Epithelial cell of prostate (primary cell): ENCODE data around the gene BAIAP2.

ENCODE experiments used
- DNase-seq: peaks from one replicate; pipeline ENCODE4 v3.0.0-alpha.2; 2011; ENCODE audit warnings: low read depth, low spot score
- H3K27ac ChIP-seq: fragments of 450-650 bp; 2 replicates; pipeline ENCODE4 v1.5.1; 2017; ENCODE audit warnings: mild to moderate bottlenecking

The BAIAP2 gene

DNA sequence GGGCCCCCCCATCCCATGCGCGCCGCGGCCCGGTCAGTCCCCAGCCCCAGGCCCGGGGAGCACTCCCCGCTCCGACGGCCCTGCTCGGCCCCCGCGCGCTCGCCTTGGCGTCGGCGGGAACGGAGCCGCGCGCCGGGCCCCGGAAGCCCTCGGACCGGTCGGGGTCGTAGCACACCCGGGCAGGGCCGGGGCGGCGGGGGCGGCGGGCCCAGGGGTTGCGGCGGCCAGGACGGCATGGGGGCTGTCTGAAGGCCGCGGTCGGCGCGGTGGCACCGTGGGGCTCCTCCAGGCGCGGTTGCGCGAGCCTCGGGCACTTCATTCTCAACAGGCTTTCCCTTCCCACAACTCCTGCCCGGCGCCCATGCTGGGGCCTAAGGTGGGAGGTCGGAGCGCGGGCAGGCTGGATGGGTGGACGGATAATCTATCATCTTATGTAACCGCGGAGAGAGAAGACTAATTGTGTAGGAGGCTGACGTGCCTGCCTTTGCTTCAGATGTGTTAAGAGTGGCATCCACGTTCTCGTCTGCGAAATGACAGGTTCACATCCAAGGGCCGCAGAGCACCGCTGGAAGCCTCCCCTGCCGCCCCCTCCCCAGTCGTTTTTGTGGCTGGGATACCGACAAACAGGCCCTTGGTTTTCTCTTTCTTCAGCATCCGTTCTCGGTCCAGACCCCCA lies 708 bp downstream of the BAIAP2 start:
- H3K27ac ChIP-seq: peak overlapping the region; percentile 45
- no peak for DNase-seq

DNA sequence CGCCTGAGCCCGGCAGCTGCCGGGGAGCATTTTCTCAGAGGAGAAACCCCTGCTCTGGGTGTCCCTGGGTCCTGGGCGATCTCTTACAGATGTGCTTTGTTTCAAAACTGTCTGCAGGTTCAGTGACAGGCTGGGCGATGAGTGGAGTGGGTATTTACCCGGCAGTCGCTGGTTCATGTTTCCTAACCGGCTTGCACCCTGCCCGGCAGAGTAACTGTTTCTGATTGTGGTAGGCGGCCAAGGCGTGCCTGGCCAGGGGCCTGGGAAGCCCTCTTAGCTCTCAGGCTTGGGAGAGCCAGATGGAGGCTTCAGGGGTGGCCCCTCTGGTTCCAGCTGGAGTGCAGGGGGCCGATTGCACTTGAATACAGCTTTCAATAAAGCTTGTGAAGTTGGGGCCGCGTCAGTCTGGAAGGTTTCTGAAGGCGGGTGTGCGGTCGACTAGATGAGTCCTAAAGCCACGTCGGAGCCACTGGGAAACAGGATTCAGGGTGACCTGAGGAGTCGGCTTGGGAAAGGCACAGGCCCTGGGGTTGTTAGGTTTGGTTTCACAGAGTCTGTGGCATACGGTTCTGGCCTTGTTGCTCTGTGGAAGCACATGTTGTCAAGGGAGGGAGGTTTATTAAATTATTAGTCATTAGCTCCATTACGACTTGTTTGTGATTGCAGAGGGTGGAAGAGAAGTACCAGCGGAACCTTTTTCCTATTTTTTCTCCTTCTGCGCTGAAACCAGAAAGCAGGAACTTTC lies 1.4 kb downstream of the BAIAP2 start:
- DNase-seq: no peak
- peak overlapping the region; percentile 45 for H3K27ac ChIP-seq

DNA sequence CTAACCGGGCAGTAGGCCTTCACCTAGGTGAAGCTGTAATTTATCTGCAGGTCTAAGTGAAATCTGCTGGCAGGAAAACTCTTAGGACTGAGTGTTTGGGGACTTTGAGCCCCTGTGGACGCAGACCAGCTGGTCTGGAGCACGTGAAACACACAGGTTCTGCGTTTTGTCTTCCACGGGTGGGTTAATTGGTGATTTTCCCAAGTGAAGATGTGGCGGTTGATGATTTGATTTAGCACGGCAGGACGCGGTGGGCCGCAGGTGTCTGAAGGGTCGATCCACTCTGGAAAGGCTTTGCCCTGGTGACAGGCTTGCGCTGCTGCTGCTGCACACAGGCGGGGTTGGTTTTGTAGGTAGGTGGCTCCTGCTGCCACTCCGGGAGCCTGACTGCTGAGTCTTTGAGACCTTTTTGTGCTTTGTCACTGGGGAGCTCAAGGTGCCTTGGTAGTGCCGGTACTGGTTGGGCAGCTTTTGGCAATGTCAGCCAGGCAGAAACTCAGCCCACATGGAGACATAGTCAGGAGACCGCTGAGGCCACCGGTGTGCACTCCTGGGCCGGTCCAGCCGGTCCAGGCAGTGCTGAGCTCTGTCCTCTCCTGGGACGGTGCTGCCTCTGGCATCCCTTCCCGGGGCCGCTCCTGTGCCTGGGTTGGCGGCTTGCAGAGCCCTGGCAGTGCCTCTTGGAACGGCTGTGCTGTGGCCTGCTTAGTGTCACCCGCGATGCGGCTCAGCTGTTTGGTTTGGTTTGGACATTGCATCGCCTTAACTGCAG lies 2.3 kb downstream of the BAIAP2 start:
- H3K27ac ChIP-seq: peak overlapping the region; percentile 45
- DNase-seq: peak; percentile 71

DNA sequence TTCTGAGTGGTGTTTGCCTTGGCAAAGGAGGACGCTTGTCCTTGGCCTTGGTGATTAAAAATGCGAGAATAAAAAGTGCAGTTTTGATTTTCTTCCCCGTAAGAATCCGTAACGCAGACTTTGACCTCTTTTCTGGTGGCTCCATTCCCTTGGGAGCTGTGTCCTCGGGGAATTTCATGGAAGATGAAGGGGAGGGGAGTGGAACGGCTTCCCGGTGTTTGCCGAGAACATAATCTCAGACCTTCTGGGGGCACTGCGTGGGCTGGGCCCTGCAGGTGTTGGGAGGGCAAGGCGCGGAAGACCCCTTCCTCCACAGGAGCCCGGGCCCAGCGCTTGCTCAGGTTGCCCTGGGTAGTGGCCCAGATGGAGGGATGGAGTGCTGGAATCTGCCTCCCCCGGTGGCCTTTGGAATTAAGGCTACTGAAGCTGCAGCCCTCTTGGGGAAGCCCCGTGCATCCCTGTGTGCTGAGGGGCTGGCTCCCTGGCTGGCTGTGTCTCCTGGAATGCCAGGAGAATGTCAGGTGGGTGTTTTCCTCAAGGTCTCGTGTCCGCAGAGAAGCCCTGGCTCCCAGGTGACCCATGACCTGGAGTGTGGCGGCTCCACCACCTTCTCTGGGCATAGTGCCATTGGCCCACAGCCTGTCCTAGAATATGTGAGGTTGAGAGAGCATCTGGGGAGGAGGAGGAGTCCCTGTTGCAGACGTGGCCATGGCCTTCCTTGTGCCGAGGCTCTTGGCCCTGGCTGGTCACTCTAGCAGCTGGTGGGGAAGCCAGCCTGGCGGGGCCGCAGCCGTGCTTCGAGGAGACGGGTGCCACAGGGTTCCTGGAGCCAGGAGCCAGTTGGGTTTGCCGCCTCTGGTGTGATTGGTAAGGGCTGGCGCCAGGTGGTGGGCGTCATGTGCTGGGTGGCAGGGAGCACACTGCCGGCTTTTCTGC lies 3.1 kb downstream of the BAIAP2 start:
- H3K27ac ChIP-seq: peak overlapping the region; percentile 45
- DNase-seq: no peak

DNA sequence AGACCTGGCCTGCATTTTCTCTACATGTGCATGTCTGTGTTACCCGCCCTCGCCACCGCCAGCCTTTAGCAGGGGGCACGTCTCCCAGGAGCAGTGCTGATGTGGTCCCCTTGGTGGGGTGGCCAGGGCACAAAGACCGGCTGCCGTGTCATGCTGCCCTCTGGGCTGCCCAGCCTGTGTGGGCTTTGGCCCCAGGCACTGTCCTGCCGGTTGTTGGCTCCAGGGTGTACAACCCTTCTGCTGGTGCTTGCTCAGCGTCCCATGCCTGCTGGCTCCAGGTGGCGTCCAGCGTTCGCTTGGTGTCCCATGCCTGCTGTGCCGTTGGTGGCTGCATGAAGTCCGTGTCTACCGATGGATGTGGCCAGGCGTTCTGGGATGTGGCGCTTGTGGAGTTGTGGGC lies 4.1 kb downstream of the BAIAP2 start:
- peak overlapping the region; percentile 75 for H3K27ac ChIP-seq
- DNase-seq: no peak

DNA sequence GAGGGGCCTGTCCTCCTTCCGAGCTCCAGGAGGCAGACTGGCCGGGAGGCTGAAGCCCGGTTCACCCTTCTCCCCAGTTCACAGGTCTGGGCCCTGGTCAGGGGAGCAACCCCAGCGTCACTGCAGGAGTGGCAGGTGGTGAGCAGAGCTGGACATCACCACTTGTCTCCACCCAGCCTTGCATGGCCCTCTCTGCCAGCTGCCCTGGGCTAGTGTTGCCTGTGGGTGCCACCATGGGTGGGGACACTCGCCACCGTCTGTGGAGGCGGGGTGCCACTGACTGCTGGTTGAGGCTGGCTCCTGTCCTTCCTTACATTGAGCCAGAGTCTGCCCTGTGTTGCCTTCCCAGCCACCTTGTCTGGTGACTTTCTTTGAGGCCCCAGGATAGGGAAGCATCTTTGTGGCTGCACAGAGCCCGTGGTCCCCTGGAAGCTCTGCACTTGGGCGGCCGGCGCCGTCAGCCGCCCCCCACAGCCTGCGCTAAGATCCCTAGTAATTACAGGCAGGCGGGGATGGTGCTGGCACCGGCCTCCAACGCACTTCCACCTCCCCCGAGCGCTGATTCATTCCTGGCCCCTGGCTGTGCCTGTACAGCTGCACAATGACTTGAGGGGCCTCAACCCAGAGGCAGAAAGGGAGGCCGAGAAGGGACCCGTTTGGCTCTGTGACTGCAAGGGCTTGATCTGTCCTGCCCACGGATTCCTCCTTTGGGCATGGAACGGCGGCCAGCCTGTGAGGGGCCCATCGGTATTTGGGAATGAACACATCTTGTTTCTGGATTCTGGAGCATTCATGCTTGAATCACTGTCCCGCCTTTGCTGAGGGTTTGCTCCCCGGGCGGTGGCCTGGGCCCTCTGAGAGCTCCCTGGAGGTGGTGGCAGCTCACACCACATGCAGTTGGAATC lies 5.2 kb downstream of the BAIAP2 start:
- H3K27ac ChIP-seq: peak overlapping the region; percentile 75
- DNase-seq: no peak

DNA sequence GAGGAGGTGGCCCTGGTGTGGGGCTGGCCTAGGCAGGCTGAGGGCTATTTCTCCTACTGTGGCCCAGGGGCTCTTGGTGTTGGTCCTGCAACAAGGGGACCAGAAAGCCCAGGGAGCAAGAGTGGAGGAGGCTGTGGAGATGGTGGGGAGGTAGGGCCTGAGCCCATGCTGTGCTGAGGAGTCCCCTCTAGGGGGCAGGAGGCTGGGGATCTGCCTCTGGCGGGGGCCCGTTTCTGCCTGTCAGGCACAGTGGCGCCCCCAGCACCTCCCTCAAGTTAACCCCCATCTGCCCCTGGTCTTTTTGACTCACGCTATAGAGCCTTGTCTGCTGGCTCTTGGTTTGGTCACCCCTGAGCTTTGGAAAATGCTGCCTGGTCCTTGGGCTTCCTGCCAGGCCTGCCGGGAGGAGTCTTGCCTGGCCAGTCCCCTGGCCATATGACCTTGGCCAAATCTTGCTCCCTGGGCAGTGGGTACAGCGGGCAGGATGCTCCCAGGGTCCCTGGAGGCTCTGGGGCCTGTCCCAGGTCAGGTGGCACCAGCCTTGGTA lies 5.9 kb downstream of the BAIAP2 start:
- no peak for DNase-seq
- peak overlapping the region; percentile 75 for H3K27ac ChIP-seq

DNA sequence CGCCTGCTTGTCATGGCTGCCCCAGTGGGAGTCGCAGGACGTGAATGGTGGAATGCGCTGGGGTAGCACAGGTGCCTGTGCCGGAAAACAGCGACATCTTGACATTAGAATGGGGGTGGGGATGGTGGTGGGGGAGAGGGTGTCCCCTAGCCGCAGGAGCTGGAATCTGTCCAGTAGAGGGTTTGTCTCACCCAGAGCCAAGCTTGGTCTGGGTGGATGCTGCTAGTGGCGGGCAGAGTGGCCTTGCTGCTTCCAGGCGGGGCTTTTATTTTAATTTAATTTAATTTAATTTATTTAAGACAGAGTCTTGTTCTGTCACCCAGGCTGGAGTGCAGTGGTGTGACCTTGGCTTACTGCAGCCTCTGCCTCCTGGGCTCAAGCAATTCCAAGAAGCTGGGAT lies 7.7 kb downstream of the BAIAP2 start:
- DNase-seq: no peak
- H3K27ac ChIP-seq: peak overlapping the region; percentile 75

DNA sequence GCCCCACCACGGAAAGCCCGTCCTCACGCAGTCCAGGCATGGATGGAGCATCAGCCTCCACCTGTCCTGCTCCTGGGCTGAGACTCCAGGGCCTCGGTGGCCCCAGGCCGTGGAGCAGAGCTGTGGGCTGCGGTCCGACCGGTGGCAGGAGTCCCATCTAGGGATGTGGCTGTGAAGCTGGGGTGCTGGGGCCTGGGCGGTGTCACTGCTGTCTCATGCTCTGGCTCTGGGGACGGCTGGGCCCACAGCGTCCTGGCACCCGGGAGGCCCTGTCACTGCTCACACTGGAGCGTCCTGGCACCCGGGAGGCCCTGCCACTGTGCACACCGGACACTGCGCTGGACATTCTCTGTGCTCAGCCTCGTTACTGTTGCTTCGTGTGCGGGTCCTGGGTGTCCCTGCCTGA lies 8.4 kb downstream of the BAIAP2 start:
- H3K27ac ChIP-seq: peak overlapping the region; percentile 75

DNA sequence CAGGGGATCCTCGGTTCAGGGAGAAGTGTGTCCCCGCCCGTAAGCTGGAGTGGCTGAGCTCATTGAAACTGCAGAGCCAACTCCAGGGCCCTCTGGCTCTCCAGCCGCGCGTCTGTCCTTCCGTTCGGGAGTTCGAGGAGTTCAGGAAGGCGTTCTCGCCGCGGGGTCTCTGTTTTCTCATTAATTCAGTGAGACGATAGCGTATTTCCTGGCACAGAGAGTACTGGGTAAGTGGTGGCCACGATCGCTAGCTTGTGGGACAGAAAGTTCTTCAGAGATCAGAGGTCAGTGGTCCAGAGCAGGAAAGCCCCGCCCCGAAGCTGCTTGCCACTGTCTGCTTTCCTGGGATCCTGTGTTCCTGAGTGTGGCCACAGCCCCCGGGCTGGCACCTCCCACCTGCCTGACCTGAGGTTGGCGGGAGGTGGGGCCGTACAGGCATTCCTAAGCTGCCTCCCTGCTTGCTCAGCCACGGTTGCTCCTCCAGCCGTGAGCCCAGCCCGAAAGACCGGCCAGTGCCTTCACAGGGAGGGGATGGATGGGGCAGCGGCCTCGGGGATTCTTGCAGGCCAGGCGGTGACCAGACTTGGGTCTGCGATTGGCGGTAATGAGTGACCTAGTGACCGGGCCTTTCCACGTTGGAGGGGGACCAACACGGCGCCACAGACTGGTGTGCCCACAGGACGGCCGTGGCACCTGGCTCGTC lies 8.9 kb downstream of the BAIAP2 start:
- no peak for DNase-seq
- H3K27ac ChIP-seq: peak overlapping the region; percentile 75

More for the DNA sequence above, 8.4 kb downstream of the BAIAP2 start:
- no peak for DNase-seq

DNA sequence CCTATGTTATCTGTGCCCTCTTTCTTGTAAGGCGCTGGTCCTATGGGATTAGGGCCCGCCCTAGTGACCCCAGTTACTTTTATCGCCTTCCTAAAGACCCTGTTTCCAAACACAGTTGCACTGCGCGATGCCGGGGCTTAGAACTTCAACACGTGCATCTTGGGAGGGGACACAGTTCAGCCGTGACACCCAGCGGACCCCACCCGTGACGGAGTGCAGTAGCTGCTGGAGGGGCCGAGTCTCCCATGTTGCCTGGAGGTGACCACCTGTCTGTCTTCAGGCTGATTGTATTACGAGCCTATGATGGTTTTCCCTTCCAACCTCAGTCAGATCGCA lies 9.4 kb downstream of the BAIAP2 start:
- DNase-seq: no peak
- H3K27ac ChIP-seq: peak overlapping the region; percentile 75

DNA sequence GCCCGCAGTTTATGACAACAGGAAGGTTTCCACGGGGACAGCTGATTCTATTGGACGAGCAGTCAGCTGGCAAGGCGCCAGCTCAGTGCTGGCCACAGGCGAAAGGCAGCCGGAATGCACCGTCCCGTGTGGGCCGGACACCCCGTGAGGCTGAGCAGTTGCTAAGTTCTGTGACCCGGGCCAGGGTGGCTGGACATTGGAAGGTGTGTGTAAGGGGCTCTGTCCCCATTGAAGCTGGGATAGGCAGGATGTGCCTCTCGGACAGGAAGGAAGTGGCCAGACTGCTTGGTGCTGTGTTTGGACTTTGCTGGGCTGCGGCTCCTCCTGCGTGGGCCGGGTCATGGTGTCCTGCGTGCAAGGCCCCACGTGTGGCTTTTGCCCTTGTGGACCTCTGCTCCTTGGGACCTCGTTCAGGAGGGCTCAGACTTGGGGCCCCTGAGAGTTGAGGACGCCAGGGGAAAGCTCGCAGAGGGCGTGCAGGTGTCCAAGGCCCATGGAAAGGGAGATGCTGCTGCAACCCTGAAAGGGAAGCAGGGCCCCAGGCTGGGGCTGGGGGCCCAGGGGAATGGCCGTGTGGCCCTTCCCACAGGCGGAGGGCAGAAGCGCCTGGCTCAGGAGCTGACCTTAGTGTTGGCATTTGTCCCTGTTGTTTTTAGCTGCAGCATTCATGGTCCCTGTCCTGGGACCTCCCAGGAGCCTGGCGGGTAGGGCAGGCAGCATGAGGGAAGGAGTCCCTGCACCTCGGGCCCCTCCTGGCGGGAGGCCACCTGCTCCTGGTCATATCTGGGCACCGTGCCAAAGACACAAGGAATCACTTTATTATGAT lies 10.0 kb downstream of the BAIAP2 start:
- H3K27ac ChIP-seq: peak overlapping the region; percentile 75
- DNase-seq: no peak

DNA sequence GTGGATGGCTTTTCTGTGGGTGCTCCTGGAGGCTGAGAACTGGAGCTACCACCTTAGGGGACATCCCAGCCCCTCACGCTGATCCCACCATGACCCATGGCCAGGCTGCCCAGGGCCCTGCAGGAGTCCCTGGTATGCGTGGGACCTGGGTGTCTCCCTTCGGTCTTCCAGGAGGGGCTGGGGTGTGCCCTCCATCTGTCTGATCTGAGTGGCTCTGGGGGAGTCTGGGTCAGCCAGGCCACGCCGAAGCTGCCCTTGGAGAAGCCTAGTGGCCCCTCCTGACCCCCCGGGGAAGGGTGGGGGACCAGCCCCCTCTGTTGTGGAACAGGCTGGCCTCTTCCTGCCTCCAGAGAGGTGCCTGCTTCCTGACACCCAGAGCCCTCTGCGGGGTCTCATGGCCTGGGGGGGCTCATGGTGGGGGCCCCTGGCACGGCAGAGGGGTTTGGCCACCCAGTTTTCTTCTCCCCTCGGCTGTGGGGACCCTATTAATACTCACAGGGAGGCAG lies 10.7 kb downstream of the BAIAP2 start:
- DNase-seq: no peak
- no peak overlapping the region for H3K27ac ChIP-seq

DNA sequence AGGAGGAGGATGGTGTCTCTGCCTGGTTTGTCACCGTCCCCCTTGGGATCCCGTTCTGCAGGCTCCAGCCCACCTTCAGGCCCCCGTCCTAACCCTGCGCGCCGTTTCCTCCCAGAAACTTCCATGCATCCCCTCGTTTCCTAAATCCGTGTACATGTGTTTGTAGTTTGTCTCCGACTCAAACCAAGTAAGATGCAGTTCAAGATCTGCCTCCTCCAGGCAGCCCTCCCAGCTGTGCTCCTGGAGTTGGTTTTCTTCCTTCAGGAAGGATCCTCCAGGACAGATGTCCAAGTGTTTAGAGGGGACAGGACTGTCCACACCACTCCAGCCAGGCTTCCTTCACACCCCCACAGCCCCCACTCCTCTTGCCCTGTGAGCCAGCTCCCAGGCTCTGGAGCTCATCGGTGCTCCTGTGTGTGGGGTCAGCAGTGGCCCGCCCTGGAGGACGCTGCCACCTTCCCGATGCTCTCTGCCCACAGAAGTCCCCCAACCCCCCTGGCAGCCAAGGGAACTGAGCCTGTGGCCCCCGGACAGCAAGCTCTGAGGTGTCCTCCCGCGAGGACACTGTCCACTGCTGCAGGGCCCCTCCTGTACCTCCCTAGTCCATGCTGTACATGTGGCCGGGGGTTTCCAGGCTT lies 11.3 kb downstream of the BAIAP2 start:
- DNase-seq: no peak
- H3K27ac ChIP-seq: no peak overlapping the region

DNA sequence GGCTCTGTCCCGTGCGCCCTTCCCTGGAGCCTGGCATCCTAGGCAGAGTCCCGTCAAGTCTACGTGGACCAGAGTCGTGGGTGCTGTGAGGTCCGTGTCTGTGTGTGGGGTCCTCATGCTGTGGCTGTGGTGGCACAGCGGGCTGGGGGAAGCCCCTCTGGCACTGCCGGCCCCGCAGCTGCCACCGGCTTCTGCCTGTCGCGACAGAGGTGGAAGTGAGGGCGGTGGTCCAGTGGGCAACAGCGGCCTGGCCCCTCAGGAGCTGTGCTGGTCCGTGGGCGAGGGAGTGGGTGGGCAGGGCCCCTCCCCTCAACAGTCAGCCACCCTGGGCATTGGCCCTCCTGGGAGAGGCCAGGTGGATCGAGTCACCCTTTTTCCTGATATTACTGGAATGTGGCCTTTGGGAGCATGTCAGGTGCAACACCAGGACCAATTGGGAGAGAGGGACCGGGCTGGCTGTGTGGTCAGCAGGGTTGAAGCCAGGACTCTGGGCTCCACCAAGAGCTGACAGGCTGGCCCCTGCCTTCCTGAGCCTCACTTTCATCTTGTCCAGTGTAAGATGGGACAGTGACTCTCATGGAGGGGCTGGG lies 11.9 kb downstream of the BAIAP2 start:
- no peak for DNase-seq
- no peak overlapping the region for H3K27ac ChIP-seq

DNA sequence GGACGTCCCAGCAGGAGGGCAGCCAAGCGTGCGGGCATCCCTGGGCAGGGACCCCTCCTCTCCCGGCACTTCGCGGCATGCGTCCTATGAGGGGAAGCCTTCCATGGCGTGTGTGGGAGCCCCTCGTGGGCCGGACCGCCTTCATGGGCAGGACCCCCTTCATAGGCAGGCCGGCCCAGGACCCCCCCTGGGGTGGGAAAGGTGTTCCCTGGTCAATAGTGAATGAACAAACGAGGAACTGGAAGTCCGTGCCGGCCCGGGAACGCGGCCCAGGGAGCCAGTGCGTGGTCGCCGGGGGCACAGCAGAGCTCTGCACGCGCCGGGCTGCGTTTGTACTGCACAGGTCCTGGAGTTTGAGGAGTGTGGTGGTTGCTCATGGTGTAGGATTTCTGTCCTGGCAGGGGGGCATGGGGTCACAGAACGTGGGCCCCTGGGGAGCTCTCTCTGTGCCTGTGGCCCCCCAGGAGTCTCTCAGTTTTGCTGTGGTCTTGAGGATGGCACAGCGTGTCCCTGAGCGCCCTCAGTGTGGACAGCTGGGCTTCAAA lies 13.9 kb downstream of the BAIAP2 start:
- H3K27ac ChIP-seq: peak overlapping the region; percentile 94
- DNase-seq: no peak
